Neural cell (in vitro differentiated cells): Measurements from ENCODE around the gene EPB41L2. TPM values are rescaled to one million over a fixed set of nuclear protein-coding genes. Genes with fewer than 3 reads are reported as not detected.
A peak's percentile ranks its signal among the peaks of the same experiment; 100 is the strongest.

Experiments
- H2AFZ ChIP-seq: fragments of 200-600, 300-800 bp; sonication (generic), shearing (Covaris generic); 2 replicates; pipeline ENCODE4 v1.6.0; 2014; ENCODE audit warnings: low read depth, mild to moderate bottlenecking, antibody characterized with exemption, low read length, moderate library complexity
- H3F3A ChIP-seq: fragments of 200-600 bp; shearing (Covaris generic); 2 replicates; pipeline ENCODE4 v1.6.1; 2016; ENCODE audit warnings: mild to moderate bottlenecking, moderate library complexity, mixed read lengths, antibody characterized with exemption, low read length; ENCODE audit not compliant: insufficient read depth, poor library complexity, severe bottlenecking
- H3K27ac ChIP-seq: fragments of 200-600, 300-800 bp; sonication (generic), shearing (Covaris generic); 2 replicates; pipeline ENCODE4 v1.5.1; 2014; ENCODE audit warnings: mild to moderate bottlenecking, low read length, moderate library complexity
- H3K27me3 ChIP-seq: fragments of 300-800, 200-600 bp; sonication (generic), shearing (Covaris generic); 2 replicates; pipeline ENCODE4 v1.6.0; 2014; ENCODE audit warnings: mild to moderate bottlenecking, low read depth, low read length, moderate library complexity; ENCODE audit not compliant: insufficient read depth
- H3K36me3 ChIP-seq: fragments of 300-800, 200-600 bp; sonication (generic), shearing (Covaris generic); 2 replicates; pipeline ENCODE4 v1.5.1; 2014; ENCODE audit warnings: mild to moderate bottlenecking, antibody characterized with exemption, low read length, moderate library complexity; ENCODE audit not compliant: insufficient read depth
- H3K4me2 ChIP-seq: fragments of 300-800, 200-600 bp; sonication (generic), shearing (Covaris generic); 2 replicates; pipeline ENCODE4 v1.6.0; 2014; ENCODE audit warnings: mild to moderate bottlenecking, low read length
- H3K4me3 ChIP-seq: fragments of 300-800, 200-600 bp; sonication (generic), shearing (Covaris generic); 2 replicates; pipeline ENCODE4 v1.5.1; 2014; ENCODE audit warnings: mild to moderate bottlenecking, low read length, moderate library complexity
- H3K79me2 ChIP-seq: fragments of 200-600 bp; shearing (Covaris generic); replicated peaks from 2 replicates; pipeline ENCODE4 v1.6.0; 2014; ENCODE audit warnings: mild to moderate bottlenecking, low read length, moderate library complexity; ENCODE audit not compliant: insufficient read depth
- H3K9ac ChIP-seq: fragments of 300-800, 200-600 bp; sonication (generic), shearing (Covaris generic); 2 replicates; pipeline ENCODE4 v1.6.1; 2016; ENCODE audit warnings: mild to moderate bottlenecking, low read length, mixed read lengths
- H3K9me2 ChIP-seq: fragments of 200-600 bp; shearing (Covaris generic); 2 replicates; pipeline ENCODE4 v1.6.1; 2016; ENCODE audit warnings: mild to moderate bottlenecking, low read length, mixed read lengths; ENCODE audit not compliant: insufficient read depth
- H3K9me3 ChIP-seq: fragments of 200-600, 300-800 bp; sonication (generic), shearing (Covaris generic); 2 replicates; pipeline ENCODE4 v1.6.1; 2016; ENCODE audit warnings: mild to moderate bottlenecking, mixed run types, low read length, moderate library complexity, mixed read lengths
- H4K20me1 ChIP-seq: fragments of 200-600 bp; shearing (Covaris generic); 2 replicates; pipeline ENCODE4 v1.6.1; 2016; ENCODE audit warnings: mild to moderate bottlenecking, mixed run types; ENCODE audit not compliant: insufficient read depth
- EP300 ChIP-seq: fragments of 450-650 bp; conservative IDR thresholded peaks from 2 replicates; pipeline ENCODE4 v1.6.1; 2014; ENCODE audit warnings: antibody characterized with exemption, mild to moderate bottlenecking, moderate library complexity; ENCODE audit not compliant: poor library complexity, severe bottlenecking
- EZH2 ChIP-seq: fragments of 200-600, 300-800 bp; shearing (Covaris generic), sonication (generic); IDR thresholded peaks from 2 replicates; pipeline ENCODE4 v1.6.1; 2014; ENCODE audit warnings: antibody characterized with exemption, low read length, borderline replicate concordance, mild to moderate bottlenecking; ENCODE audit not compliant: insufficient read depth, poor library complexity, severe bottlenecking
- MXI1 ChIP-seq: fragments of 450-650 bp; conservative IDR thresholded peaks from 2 replicates; pipeline ENCODE4 v1.6.1; 2014; ENCODE audit warnings: antibody characterized with exemption, mild to moderate bottlenecking; ENCODE audit not compliant: poor library complexity, severe bottlenecking
- POLR2AphosphoS5 ChIP-seq: IDR thresholded peaks from 2 replicates; pipeline ENCODE4 v1.6.1; 2012
- RAD21 ChIP-seq: fragments of 450-650 bp; conservative IDR thresholded peaks from 2 replicates; pipeline ENCODE4 v1.6.1; 2014; ENCODE audit warnings: antibody characterized with exemption, mild to moderate bottlenecking, moderate library complexity
- SMC3 ChIP-seq: fragments of 450-650 bp; conservative IDR thresholded peaks from 2 replicates; pipeline ENCODE4 v1.6.1; 2014; ENCODE audit warnings: antibody characterized with exemption, mild to moderate bottlenecking, moderate library complexity; ENCODE audit not compliant: poor library complexity
- TAF1 ChIP-seq: IDR thresholded peaks from 2 replicates; pipeline ENCODE4 v1.6.1; 2012; ENCODE audit warnings: low read depth
- polyA plus RNA-seq: library from polyadenylated mRNA; depleted of rRNA; stranded (reverse); fragments of >200 nt; gene quantifications from 2 replicates; pipeline ENCODE4 v1.2.3, GENCODE V29; 2014
- TF ChIP-seq, protein P1 (sequence below): fragments of 450-650 bp; IDR thresholded peaks from 2 replicates; pipeline ENCODE4 v1.5.1; 2014; ENCODE audit warnings: antibody characterized with exemption, mild to moderate bottlenecking, moderate library complexity; ENCODE audit not compliant: poor library complexity, severe bottlenecking
- TF ChIP-seq, protein P2 (sequence below): IDR thresholded peaks from 2 replicates; pipeline ENCODE4 v1.6.1; 2012; ENCODE audit warnings: borderline replicate concordance

The EPB41L2 gene
- polyA plus RNA-seq, 1 donor from 2014 or later = 13.5 TPM

DNA sequence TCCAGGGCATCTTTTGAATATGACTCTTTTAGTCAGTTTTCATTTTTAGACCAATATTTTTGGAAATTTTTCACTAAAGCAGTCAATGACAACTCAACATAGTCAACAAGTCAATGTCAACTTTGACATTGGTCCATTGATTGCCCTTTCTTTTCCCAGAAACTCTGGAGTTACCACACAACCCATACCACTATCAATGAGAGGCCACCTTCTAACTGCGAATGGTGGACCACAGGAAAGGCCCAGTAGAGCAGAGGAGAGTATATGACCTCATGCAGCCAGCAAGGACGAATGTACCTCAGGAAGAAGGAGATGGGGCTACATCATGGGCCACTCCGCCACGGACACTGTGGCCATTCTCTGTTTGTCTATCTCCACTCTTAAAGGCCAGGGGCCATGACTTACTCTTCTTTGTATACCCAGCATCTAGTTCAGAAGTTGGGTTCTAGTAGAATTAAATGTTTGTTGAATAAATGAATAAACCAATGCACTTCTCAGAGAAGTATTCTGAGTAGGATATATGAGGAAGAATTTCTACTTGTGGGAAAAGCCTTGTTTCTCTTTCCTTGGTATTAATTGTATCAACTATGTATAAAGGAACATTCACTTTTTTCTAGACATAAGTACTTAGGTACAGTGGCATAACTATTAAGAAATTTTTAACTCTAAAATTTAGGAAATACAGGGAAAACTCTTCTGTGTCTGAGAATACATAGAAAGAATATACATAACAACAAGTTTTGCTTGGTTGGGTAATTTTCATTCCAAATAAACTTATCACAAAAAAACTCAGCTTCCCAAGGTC lies 236.4 kb downstream of the EPB41L2 start:
- H3K9me3 ChIP-seq = no peaks in the 10 kb centered on the region
- no peaks in the 10 kb centered on the region for H3K36me3 ChIP-seq
- H3K4me2 ChIP-seq = no peak overlapping the region
- no peaks in the 10 kb centered on the region for H3K79me2 ChIP-seq
- no peak overlapping the region for H3K4me3 ChIP-seq
- no peak overlapping the region for H3K27ac ChIP-seq
- no peak overlapping the region for H2AFZ ChIP-seq
- no peaks in the 10 kb centered on the region for H3K9me2 ChIP-seq
- no peaks in the 10 kb centered on the region for H3K27me3 ChIP-seq
- no peaks in the 10 kb centered on the region for H4K20me1 ChIP-seq
- TF ChIP-seq EZH2 = no peak
- TF ChIP-seq SMC3 = no peak
- TF ChIP-seq TAF1 = no peak
- TF ChIP-seq EP300 = no peak
- TF ChIP-seq POLR2AphosphoS5 = no peak
- TF ChIP-seq RAD21 = no peak
- TF ChIP-seq, protein P1, sequence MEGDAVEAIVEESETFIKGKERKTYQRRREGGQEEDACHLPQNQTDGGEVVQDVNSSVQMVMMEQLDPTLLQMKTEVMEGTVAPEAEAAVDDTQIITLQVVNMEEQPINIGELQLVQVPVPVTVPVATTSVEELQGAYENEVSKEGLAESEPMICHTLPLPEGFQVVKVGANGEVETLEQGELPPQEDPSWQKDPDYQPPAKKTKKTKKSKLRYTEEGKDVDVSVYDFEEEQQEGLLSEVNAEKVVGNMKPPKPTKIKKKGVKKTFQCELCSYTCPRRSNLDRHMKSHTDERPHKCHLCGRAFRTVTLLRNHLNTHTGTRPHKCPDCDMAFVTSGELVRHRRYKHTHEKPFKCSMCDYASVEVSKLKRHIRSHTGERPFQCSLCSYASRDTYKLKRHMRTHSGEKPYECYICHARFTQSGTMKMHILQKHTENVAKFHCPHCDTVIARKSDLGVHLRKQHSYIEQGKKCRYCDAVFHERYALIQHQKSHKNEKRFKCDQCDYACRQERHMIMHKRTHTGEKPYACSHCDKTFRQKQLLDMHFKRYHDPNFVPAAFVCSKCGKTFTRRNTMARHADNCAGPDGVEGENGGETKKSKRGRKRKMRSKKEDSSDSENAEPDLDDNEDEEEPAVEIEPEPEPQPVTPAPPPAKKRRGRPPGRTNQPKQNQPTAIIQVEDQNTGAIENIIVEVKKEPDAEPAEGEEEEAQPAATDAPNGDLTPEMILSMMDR = no peak
- TF ChIP-seq, protein P2, sequence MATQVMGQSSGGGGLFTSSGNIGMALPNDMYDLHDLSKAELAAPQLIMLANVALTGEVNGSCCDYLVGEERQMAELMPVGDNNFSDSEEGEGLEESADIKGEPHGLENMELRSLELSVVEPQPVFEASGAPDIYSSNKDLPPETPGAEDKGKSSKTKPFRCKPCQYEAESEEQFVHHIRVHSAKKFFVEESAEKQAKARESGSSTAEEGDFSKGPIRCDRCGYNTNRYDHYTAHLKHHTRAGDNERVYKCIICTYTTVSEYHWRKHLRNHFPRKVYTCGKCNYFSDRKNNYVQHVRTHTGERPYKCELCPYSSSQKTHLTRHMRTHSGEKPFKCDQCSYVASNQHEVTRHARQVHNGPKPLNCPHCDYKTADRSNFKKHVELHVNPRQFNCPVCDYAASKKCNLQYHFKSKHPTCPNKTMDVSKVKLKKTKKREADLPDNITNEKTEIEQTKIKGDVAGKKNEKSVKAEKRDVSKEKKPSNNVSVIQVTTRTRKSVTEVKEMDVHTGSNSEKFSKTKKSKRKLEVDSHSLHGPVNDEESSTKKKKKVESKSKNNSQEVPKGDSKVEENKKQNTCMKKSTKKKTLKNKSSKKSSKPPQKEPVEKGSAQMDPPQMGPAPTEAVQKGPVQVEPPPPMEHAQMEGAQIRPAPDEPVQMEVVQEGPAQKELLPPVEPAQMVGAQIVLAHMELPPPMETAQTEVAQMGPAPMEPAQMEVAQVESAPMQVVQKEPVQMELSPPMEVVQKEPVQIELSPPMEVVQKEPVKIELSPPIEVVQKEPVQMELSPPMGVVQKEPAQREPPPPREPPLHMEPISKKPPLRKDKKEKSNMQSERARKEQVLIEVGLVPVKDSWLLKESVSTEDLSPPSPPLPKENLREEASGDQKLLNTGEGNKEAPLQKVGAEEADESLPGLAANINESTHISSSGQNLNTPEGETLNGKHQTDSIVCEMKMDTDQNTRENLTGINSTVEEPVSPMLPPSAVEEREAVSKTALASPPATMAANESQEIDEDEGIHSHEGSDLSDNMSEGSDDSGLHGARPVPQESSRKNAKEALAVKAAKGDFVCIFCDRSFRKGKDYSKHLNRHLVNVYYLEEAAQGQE = no peak
- no peaks in the 10 kb centered on the region for H3F3A ChIP-seq
- no peak overlapping the region for H3K9ac ChIP-seq

DNA sequence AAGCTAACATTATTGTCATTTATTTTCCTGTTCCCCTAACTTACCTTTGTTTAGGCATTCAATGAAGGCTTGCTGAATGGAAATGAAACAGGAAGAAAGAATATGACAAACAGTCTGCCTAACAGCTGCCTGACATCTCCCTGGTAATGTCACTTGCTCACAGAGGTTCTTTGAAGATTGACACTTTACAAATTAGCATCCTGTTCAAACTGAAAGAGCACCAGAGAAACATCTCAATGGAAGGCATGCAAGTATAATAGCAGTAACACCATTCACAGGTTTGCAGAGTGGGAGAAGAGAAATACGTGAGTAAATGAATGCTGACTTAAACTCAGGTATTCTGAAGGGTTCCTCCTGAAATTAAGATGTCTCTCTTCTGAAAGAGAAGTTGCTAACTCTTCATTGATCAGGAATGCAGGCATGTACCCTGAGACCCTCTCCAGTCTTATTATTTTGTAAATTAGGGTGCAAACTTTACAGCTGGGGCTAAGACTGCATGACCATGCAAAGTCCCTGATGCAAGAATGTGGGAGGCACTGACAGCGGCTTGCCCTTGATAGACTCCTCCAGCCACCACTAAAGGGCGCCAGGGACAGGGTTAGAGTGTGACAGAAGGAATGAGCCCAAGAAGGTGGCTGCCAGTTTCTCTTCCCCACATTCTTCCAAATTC lies 237.1 kb downstream of the EPB41L2 start:
- Histone ChIP-seq H3K4me3 (no peak overlapping the region), H3F3A (no peaks in the 10 kb centered on the region), H3K79me2 (no peaks in the 10 kb centered on the region), H3K9me3 (no peaks in the 10 kb centered on the region), H3K36me3 (no peaks in the 10 kb centered on the region), H2AFZ (no peak overlapping the region), H3K4me2 (no peak overlapping the region), H3K27me3 (no peaks in the 10 kb centered on the region), H3K9ac (no peak overlapping the region), H3K27ac (peak overlapping the region; percentile 39), H3K9me2 (no peaks in the 10 kb centered on the region), H4K20me1 (no peaks in the 10 kb centered on the region)
- TF ChIP-seq, protein P1 = no peak
- peak; percentile 56 for TF ChIP-seq SMC3
- TF ChIP-seq TAF1 = no peak
- TF ChIP-seq EP300 = peak; percentile 96
- TF ChIP-seq, protein P2 = no peak
- no peak for TF ChIP-seq RAD21
- TF ChIP-seq POLR2AphosphoS5 = peak; percentile 68
- TF ChIP-seq MXI1 = peak; percentile 35
